Loucy (cell line): ENCODE results near the gene DNAI4.
"Not testable (repeated sequence)": the region's sequence is repeated elsewhere in the genome, so short reads cannot be mapped to it uniquely, and the experiment has no call there.

Experiments used
- H2AFZ ChIP-seq: fragments of 200-600 bp; sonication (generic); 2 replicates; pipeline ENCODE4 v1.6.0; 2016; ENCODE audit warnings: antibody characterized with exemption, mild to moderate bottlenecking, low read length, moderate library complexity
- H3F3A ChIP-seq: fragments of 200-600 bp; 2 replicates; pipeline ENCODE4 v1.6.0; 2016; ENCODE audit warnings: antibody characterized with exemption, low read depth, mild to moderate bottlenecking
- H3K27me3 ChIP-seq: fragments of 200-600 bp; sonication (generic); 2 replicates; pipeline ENCODE4 v1.6.1; 2014; ENCODE audit warnings: low read length, mild to moderate bottlenecking; ENCODE audit not compliant: insufficient read depth, poor library complexity, severe bottlenecking
- H3K36me3 ChIP-seq: fragments of 200-600 bp; sonication (generic); 2 replicates; pipeline ENCODE4 v1.6.1; 2016; ENCODE audit warnings: low read length; ENCODE audit not compliant: insufficient read depth
- H3K4me1 ChIP-seq: fragments of 200-600 bp; sonication (generic); 2 replicates; pipeline ENCODE4 v1.5.1; 2014; ENCODE audit warnings: low read length, mild to moderate bottlenecking; ENCODE audit not compliant: insufficient read depth, poor library complexity, severe bottlenecking
- H3K4me2 ChIP-seq: fragments of 200-600 bp; sonication (generic); 2 replicates; pipeline ENCODE4 v1.6.0; 2014; ENCODE audit warnings: antibody characterized with exemption, low read length, low read depth, mild to moderate bottlenecking; ENCODE audit not compliant: poor library complexity, severe bottlenecking
- H3K4me3 ChIP-seq: fragments of 200-600 bp; sonication (generic); 2 replicates; pipeline ENCODE4 v1.5.1; 2014; ENCODE audit warnings: low read length, mild to moderate bottlenecking, mixed read lengths; ENCODE audit not compliant: poor library complexity, severe bottlenecking
- H3K79me2 ChIP-seq: fragments of 200-600 bp; sonication (generic); 2 replicates; pipeline ENCODE4 v1.6.1; 2014; ENCODE audit warnings: low read length; ENCODE audit not compliant: insufficient read depth
- H3K9ac ChIP-seq: fragments of 200-600 bp; sonication (generic); 2 replicates; pipeline ENCODE4 v1.6.0; 2014; ENCODE audit warnings: mild to moderate bottlenecking, low read depth, low read length, moderate library complexity; ENCODE audit not compliant: poor library complexity, severe bottlenecking
- H3K9me2 ChIP-seq: fragments of 200-600 bp; sonication (generic); replicated peaks from 2 replicates; pipeline ENCODE4 v1.6.1; 2016; ENCODE audit warnings: low read depth, low read length, mixed read lengths
- H3K9me3 ChIP-seq: fragments of 200-600 bp; sonication (generic); 2 replicates; pipeline ENCODE4 v1.6.1; 2014; ENCODE audit warnings: mild to moderate bottlenecking, antibody characterized with exemption, low read length, low read depth; ENCODE audit not compliant: insufficient read depth
- H4K20me1 ChIP-seq: fragments of 200-600 bp; sonication (generic); 2 replicates; pipeline ENCODE4 v1.6.0; 2014; ENCODE audit warnings: antibody characterized with exemption, low read length, mild to moderate bottlenecking; ENCODE audit not compliant: insufficient read depth, poor library complexity, severe bottlenecking
- EZH2phosphoT487 ChIP-seq: fragments of 200-600 bp; IDR thresholded peaks from 2 replicates; pipeline ENCODE4 v1.6.1; 2018; ENCODE audit warnings: antibody characterized with exemption, mild to moderate bottlenecking, moderate library complexity, borderline replicate concordance
- TF ChIP-seq, protein P1 (sequence below): fragments of 200-600 bp; sonication (generic); conservative IDR thresholded peaks from 2 replicates; pipeline ENCODE4 v1.5.1; 2014; ENCODE audit warnings: mild to moderate bottlenecking, antibody characterized with exemption, low read length

DNAI4 gene

DNA sequence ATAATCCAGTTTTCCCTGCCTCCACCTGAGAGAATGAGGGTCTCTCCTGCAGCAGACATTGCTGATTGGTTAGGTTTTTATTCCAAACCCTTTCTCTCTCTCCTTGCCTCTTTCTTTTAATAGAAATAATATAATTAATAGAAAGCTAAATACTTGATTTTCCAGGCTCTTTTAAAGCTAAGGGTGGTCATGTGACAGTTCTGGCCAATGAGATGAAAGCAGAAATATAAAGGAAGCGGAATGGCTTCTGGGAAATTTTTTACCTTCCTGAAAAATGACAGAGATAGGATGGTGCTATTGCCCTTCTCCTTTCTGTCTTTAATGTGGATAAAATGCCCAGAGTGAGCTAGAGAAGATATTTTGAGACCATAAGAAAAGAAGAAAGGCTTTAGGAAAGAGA, 35.6 kb downstream of the DNAI4 start:
- H3K9me3 ChIP-seq = no peaks in the 10 kb centered on the region
- H3K9me2 ChIP-seq = no peaks in the 10 kb centered on the region
- no peaks in the 10 kb centered on the region for H4K20me1 ChIP-seq
- H3K4me1 ChIP-seq = no peaks in the 10 kb centered on the region
- peak overlapping the region; percentile 59; the same call in 1 of the 2 replicates for H2AFZ ChIP-seq
- no peaks in the 10 kb centered on the region for H3F3A ChIP-seq
- no peaks in the 10 kb centered on the region for H3K27me3 ChIP-seq
- no peak overlapping the region for H3K4me3 ChIP-seq
- no peak overlapping the region for H3K4me2 ChIP-seq
- no peak for TF ChIP-seq EZH2phosphoT487
- no peak overlapping the region for H3K9ac ChIP-seq
- H3K36me3 ChIP-seq = no peaks in the 10 kb centered on the region
- no peaks in the 10 kb centered on the region for H3K79me2 ChIP-seq

DNA sequence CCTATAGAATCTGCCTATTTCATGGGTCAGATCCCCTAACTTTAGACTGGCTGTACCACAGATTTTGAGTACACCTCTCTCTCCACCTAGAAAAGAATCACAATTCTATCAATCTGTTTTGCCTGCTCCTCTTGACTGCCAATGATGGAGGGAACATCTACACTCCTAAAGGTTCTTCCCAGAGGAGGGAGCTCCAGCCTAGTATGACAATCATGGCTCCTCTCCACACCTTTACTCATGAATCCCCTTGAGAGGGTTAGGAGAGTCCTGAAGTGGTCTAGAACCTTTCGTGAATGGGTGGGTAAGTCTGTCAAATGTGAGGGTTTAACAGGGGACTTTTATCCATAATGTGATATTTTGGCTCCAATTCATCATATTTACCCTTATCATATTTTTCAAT, 48.0 kb downstream of the DNAI4 start:
- Histone ChIP-seq H3K9ac (no peak overlapping the region), H3K4me2 (no peak overlapping the region), H3K9me3 (no peaks in the 10 kb centered on the region), H3K4me1 (no peaks in the 10 kb centered on the region), H3K36me3 (no peaks in the 10 kb centered on the region), H2AFZ (no peak overlapping the region), H3K27me3 (no peaks in the 10 kb centered on the region), H3K9me2 (no peaks in the 10 kb centered on the region), H3F3A (no peaks in the 10 kb centered on the region), H3K4me3 (no peak overlapping the region), H4K20me1 (no peaks in the 10 kb centered on the region), H3K79me2 (no peaks in the 10 kb centered on the region)
- TF ChIP-seq, protein P1, sequence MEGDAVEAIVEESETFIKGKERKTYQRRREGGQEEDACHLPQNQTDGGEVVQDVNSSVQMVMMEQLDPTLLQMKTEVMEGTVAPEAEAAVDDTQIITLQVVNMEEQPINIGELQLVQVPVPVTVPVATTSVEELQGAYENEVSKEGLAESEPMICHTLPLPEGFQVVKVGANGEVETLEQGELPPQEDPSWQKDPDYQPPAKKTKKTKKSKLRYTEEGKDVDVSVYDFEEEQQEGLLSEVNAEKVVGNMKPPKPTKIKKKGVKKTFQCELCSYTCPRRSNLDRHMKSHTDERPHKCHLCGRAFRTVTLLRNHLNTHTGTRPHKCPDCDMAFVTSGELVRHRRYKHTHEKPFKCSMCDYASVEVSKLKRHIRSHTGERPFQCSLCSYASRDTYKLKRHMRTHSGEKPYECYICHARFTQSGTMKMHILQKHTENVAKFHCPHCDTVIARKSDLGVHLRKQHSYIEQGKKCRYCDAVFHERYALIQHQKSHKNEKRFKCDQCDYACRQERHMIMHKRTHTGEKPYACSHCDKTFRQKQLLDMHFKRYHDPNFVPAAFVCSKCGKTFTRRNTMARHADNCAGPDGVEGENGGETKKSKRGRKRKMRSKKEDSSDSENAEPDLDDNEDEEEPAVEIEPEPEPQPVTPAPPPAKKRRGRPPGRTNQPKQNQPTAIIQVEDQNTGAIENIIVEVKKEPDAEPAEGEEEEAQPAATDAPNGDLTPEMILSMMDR = no peak
- TF ChIP-seq EZH2phosphoT487 = no peak

DNA sequence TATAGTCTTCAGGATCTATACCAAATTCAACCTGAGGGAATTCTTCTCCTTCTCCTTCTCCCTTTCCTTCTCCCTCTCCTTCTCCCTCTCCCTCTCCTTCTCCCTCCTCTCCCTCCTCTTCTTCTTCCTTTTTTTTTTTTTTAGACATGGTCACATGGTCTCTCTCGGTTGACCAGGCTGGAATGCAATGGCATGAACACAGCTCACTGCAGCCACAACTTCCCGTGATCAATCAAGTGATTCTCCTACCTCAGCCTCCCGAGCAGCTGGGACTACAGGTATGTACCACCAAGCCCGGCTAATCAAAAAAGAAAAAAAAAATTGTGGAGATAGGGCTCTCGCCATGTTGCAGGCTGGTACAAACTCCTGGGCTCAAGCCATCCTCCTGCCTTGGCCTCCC, 51.5 kb downstream of the DNAI4 start:
- Histone ChIP-seq H3K4me3 (no peak overlapping the region), H2AFZ (no peak overlapping the region), H3K79me2 (no peaks in the 10 kb centered on the region), H3K36me3 (no peaks in the 10 kb centered on the region), H3F3A (no peaks in the 10 kb centered on the region), H3K9me2 (no peaks in the 10 kb centered on the region), H3K9ac (no peak overlapping the region), H3K9me3 (no peaks in the 10 kb centered on the region), H4K20me1 (no peaks in the 10 kb centered on the region), H3K4me2 (no peak overlapping the region), H3K27me3 (no peaks in the 10 kb centered on the region), H3K4me1 (no peaks in the 10 kb centered on the region)
- TF ChIP-seq, protein P1 = no peak
- no peak for TF ChIP-seq EZH2phosphoT487

DNA sequence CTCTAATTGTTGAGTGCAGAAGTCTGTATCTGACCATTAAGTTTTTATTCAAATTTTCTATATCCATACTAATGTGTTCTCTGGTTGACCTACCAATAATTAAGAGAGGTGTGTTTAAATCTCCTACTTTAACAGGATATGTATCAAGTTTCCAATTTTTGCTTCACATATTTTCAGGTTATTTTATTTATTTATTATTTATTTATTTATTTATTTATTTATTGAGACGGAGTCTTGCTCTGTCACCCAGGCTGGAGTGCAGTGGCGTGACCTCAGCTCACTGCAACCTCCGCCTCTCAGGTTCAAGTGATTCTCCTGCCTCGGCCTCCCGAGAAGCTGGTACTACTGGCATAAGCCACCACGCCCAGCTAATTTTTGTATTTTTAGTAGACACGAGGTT, 52.6 kb downstream of the DNAI4 start:
- H3K9me3 ChIP-seq, H3K36me3 ChIP-seq, H3K9me2 ChIP-seq, H3K4me3 ChIP-seq, H3K4me1 ChIP-seq, H3F3A ChIP-seq, H3K4me2 ChIP-seq, H3K79me2 ChIP-seq, H3K27me3 ChIP-seq, H2AFZ ChIP-seq, H4K20me1 ChIP-seq, H3K9ac ChIP-seq: not testable (repeated sequence)
